RWPE2 (cell line): ENCODE results near the gene KHDC4.

Source experiments
- ATAC-seq: fragments of 200-7000 bp; cut with Tn5 transposase; 3 replicates; pipeline ENCODE4 v1.9.1; 2021; ENCODE audit warnings: low read depth
- DNase-seq: peaks from one replicate; pipeline ENCODE4 v3.0.0-alpha.2; 2020; ENCODE audit warnings: low spot score
- H3K27ac ChIP-seq: fragments of 450-650 bp; 2 replicates; pipeline ENCODE4 v1.5.1; 2017; ENCODE audit warnings: mild to moderate bottlenecking; ENCODE audit not compliant: poor library complexity, severe bottlenecking
- H3K27me3 ChIP-seq: fragments of 250-450 bp; sonication (Bioruptor Pico); 2 replicates; pipeline ENCODE4 v1.5.1; 2021; ENCODE audit warnings: mild to moderate bottlenecking, moderate library complexity; ENCODE audit not compliant: insufficient read depth, poor library complexity, severe bottlenecking
- H3K36me3 ChIP-seq: fragments of 250-450 bp; sonication (Bioruptor Pico); 2 replicates; pipeline ENCODE4 v1.5.1; 2020; ENCODE audit warnings: low read depth, mild to moderate bottlenecking, moderate library complexity
- H3K4me1 ChIP-seq: fragments of 250-450 bp; sonication (Bioruptor Pico); 2 replicates; pipeline ENCODE4 v1.5.1; 2021; ENCODE audit warnings: mild to moderate bottlenecking, moderate library complexity; ENCODE audit not compliant: insufficient read depth, poor library complexity, severe bottlenecking
- H3K4me3 ChIP-seq: fragments of 250-450 bp; sonication (Bioruptor Pico); 2 replicates; pipeline ENCODE4 v1.5.1; 2021; ENCODE audit warnings: mild to moderate bottlenecking, moderate library complexity; ENCODE audit not compliant: severe bottlenecking
- H3K9me3 ChIP-seq: fragments of 250-450 bp; sonication (Bioruptor Pico); 2 replicates; pipeline ENCODE4 v1.5.1; 2021; ENCODE audit warnings: mild to moderate bottlenecking, moderate library complexity; ENCODE audit not compliant: severe bottlenecking
- TF ChIP-seq, protein P1 (sequence below): fragments of 450-650 bp; IDR thresholded peaks from one replicate; pipeline ENCODE4 v1.5.1; 2017; ENCODE audit warnings: mild to moderate bottlenecking, moderate library complexity; ENCODE audit not compliant: poor library complexity, severe bottlenecking

KHDC4 gene

DNA sequence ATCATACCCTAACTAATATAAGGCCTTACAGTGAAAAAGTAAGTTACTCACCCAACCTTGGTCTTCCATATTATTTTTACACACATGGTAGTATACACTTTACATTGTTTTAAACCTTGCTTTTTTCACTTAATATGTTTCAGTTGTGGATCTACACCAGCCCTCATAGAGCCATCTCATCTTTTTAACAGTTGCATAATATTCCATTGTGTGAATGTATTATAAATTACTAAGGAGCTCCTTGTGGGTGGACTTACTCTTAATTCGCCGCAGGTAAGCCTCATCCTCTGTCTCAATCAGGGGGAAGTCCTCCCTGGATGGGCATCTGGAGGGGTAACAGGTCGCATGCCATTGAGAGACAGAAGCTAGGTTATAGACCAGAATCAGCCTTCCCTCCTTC, 20.4 kb upstream of the KHDC4 start:
- Histone ChIP-seq H3K4me1 (no peaks in the 10 kb centered on the region), H3K4me3 (no peak overlapping the region), H3K27ac (no peak overlapping the region), H3K27me3 (no peaks in the 10 kb centered on the region), H3K9me3 (no peaks in the 10 kb centered on the region), H3K36me3 (peaks cover 96% of the 10 kb centered on the region)
- ATAC-seq (no peak), DNase-seq (no peak)
- TF ChIP-seq, protein P1, sequence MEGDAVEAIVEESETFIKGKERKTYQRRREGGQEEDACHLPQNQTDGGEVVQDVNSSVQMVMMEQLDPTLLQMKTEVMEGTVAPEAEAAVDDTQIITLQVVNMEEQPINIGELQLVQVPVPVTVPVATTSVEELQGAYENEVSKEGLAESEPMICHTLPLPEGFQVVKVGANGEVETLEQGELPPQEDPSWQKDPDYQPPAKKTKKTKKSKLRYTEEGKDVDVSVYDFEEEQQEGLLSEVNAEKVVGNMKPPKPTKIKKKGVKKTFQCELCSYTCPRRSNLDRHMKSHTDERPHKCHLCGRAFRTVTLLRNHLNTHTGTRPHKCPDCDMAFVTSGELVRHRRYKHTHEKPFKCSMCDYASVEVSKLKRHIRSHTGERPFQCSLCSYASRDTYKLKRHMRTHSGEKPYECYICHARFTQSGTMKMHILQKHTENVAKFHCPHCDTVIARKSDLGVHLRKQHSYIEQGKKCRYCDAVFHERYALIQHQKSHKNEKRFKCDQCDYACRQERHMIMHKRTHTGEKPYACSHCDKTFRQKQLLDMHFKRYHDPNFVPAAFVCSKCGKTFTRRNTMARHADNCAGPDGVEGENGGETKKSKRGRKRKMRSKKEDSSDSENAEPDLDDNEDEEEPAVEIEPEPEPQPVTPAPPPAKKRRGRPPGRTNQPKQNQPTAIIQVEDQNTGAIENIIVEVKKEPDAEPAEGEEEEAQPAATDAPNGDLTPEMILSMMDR: no peak

DNA sequence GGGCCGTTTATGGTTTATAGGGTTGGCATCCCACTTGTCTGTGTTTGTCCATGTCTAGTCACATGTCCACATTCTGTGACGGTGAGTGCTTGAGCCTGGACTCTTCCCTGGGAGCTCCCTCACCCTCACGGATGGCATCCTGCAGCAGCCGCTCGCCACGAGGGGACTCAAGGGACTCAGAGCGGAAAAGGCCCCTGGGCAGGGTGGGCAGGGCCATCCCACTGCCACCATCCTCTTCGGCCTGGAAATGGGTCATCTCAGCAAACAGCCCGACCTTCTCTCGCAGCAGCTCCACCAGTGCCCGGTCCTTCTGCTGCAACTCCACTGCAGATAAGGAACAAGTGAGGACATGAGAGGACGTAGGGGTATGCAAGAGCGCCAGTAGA, 18.3 kb upstream of the KHDC4 start:
- peaks cover 96% of the 10 kb centered on the region for H3K36me3 ChIP-seq
- no peak for DNase-seq
- no peak overlapping the region for H3K4me3 ChIP-seq
- no peak for ATAC-seq
- H3K9me3 ChIP-seq: no peaks in the 10 kb centered on the region
- no peaks in the 10 kb centered on the region for H3K4me1 ChIP-seq
- TF ChIP-seq, protein P1: no peak
- H3K27ac ChIP-seq: no peak overlapping the region
- no peaks in the 10 kb centered on the region for H3K27me3 ChIP-seq

DNA sequence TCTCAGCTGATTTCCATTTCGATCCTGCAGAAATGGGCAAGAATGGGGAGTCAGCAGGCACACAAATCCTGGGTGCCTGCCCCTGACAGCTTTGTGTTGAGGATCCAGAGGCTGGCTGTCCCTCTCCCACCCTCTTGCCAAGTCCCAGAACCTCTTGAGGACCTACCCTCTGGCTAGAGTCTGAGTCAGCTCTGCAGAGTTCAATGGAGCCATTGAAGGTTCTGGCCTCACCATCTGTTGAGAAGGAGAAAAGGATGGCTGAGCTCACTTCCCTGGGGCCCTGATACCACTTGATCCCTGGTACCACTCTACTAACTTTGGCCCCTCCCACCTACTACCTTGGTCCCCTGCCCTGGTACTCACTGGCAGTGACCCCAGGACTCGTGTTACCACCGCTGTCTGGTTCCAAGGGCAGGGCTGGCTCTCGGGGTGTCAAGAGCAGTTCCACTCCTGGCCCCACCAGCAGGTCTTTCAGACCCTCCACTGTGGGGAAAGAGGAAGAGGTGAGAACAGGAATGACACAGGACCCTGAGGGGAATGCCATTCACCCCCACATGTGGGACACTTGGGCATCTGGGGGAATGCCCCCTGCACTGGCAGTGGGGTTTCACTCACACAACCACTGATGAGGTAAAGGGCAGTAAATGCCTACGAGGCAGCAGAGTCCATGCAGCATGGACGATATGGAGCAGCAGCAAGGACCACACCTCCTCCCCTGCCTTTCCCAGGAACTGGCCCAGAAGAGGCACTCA, 17.7 kb upstream of the KHDC4 start:
- peaks cover 96% of the 10 kb centered on the region for H3K36me3 ChIP-seq
- no peaks in the 10 kb centered on the region for H3K9me3 ChIP-seq
- no peak overlapping the region for H3K27ac ChIP-seq
- H3K4me1 ChIP-seq: no peaks in the 10 kb centered on the region
- TF ChIP-seq, protein P1: no peak
- DNase-seq (no peak), ATAC-seq (no peak)
- no peak overlapping the region for H3K4me3 ChIP-seq
- no peaks in the 10 kb centered on the region for H3K27me3 ChIP-seq

DNA sequence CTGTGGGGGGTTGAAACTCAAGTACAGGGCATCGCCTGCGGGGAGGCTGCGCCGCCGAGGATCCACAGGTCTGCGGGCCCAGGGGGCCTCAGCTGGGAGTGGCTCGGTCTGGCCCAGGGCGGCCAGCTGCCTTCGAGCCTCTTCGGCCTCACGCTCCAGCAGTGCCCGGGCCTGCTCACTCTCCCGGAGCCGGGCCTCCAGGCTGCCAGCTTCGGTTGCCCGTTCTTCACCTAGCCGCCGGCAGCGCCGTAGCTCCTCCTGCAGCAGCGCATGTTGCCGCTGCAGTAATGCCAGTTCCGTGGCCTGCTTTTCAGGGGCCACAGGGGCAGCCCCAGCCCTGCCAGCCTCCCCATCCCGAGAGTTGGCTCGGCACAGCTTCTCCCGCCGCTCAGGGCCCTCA, 16.6 kb upstream of the KHDC4 start:
- Histone ChIP-seq H3K4me3 (no peak overlapping the region), H3K27ac (no peak overlapping the region), H3K36me3 (peaks cover 96% of the 10 kb centered on the region), H3K4me1 (no peaks in the 10 kb centered on the region), H3K9me3 (no peaks in the 10 kb centered on the region), H3K27me3 (no peaks in the 10 kb centered on the region)
- TF ChIP-seq, protein P1: no peak
- DNase-seq (no peak), ATAC-seq (no peak)

DNA sequence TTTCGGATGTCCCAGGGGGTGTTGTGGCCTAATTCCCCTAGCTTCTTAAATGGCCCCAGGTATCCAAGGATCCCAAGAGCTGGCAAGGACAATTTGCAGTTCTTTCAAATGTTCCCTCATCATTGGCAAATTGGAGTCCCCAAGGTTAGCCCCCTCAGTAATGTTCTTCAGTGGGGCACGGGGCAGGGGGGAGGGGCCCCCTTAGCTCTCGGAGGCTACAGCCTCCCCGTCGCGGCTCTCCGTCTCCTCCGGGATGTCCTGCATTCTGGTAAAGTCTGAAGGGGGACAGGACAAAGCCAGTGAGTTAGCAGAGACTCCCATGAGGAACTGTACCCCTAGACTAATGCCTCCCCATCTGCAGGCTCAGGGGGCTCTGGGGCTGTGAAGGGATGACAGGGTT, 13.5 kb upstream of the KHDC4 start:
- Histone ChIP-seq H3K9me3 (no peaks in the 10 kb centered on the region), H3K27ac (no peak overlapping the region), H3K36me3 (peaks cover 70% of the 10 kb centered on the region), H3K4me1 (peaks cover 9% of the 10 kb centered on the region), H3K27me3 (no peaks in the 10 kb centered on the region), H3K4me3 (no peak overlapping the region)
- DNase-seq (no peak), ATAC-seq (no peak)
- TF ChIP-seq, protein P1: no peak
